GM18502 (cell line): Measurements from ENCODE around the gene CHD5.
"Not testable (repeated sequence)": the region's sequence is repeated elsewhere in the genome, so short reads cannot be mapped to it uniquely, and the experiment has no call there.

Experiments
- ATAC-seq: cut with Tn5 transposase; IDR thresholded peaks from one replicate; pipeline ENCODE4 v1.9.1; 2021; ENCODE audit warnings: mild to moderate bottlenecking; ENCODE audit not compliant: unreplicated experiment, poor library complexity

Gene CHD5

GRCh38 chr1:6093071-6093470 lies 87.0 kb downstream of the CHD5 start:
- no peak for ATAC-seq

GRCh38 chr1:6092211-6092610 lies 87.9 kb downstream of the CHD5 start:
- no peak for ATAC-seq

GRCh38 chr1:6091823-6092109 lies 88.4 kb downstream of the CHD5 start:
- no peak for ATAC-seq

- no peak for ATAC-seq
Measured at GRCh38 chr1:6090996-6091822, 88.9 kb downstream of the CHD5 start.

- no peak for ATAC-seq
Measured at GRCh38 chr1:6090288-6090687, 89.8 kb downstream of the CHD5 start.

- no peak for ATAC-seq
Measured at GRCh38 chr1:6088956-6089355, 91.2 kb downstream of the CHD5 start.

GRCh38 chr1:6087958-6088357 lies 92.2 kb downstream of the CHD5 start:
- no peak for ATAC-seq

- ATAC-seq = no peak
Measured at GRCh38 chr1:6087377-6087772, 92.7 kb downstream of the CHD5 start.

- no peak for ATAC-seq
Measured at GRCh38 chr1:6086762-6087376, 93.3 kb downstream of the CHD5 start.

- ATAC-seq = no peak
Measured at GRCh38 chr1:6086358-6086757, 93.8 kb downstream of the CHD5 start.

- no peak for ATAC-seq
Measured at GRCh38 chr1:6085666-6086065, 94.5 kb downstream of the CHD5 start.

GRCh38 chr1:6084781-6085495 lies 95.2 kb downstream of the CHD5 start:
- no peak for ATAC-seq

GRCh38 chr1:6083801-6084446 lies 96.2 kb downstream of the CHD5 start:
- no peak for ATAC-seq

GRCh38 chr1:6083385-6083784 lies 96.7 kb downstream of the CHD5 start:
- no peak for ATAC-seq

GRCh38 chr1:6082430-6082971 lies 97.6 kb downstream of the CHD5 start:
- no peak for ATAC-seq

GRCh38 chr1:6081901-6082300 lies 98.2 kb downstream of the CHD5 start:
- ATAC-seq = no peak

GRCh38 chr1:6080469-6080868 lies 99.7 kb downstream of the CHD5 start:
- ATAC-seq = no peak

GRCh38 chr1:6077919-6078318 lies 102.2 kb downstream of the CHD5 start:
- no peak for ATAC-seq

- ATAC-seq = no peak
Measured at GRCh38 chr1:6077506-6077905, 102.6 kb downstream of the CHD5 start.

GRCh38 chr1:6077061-6077460 lies 103.1 kb downstream of the CHD5 start:
- ATAC-seq = not testable (repeated sequence)

GRCh38 chr1:6075748-6076147 lies 104.4 kb downstream of the CHD5 start:
- no peak for ATAC-seq
